IMR-90 (cell line): ENCODE data around the gene OR5B21. TPM values are rescaled to one million over a fixed set of nuclear protein-coding genes. Genes with fewer than 3 reads are reported as not detected.

Source experiments
- ATAC-seq: fragments of 200-7000 bp; cut with Tn5 transposase; 2 replicates; pipeline ENCODE4 v1.9.1; 2020; ENCODE audit warnings: low read depth, mild to moderate bottlenecking, moderate library complexity
- BruUV-seq: library from RNA; stranded (reverse); fragments of 400-500 nt; replicated peaks from 2 replicates; lab custom pipeline; 2021; lab: Mats Ljungman, UMichigan
- CTCF ChIA-PET: fragments of 300-600 bp; formaldehyde crosslinking; extraction: SDS; loops from one replicate; lab custom pipeline; 2021; ENCODE audit warnings: antibody characterized with exemption; lab: Yijun Ruan, JAX
- POLR2A ChIA-PET: fragments of 300-600 bp; sonication (Branson Sonifier 250); formaldehyde crosslinking; loops from one replicate; lab custom pipeline; 2022; ENCODE audit warnings: antibody characterized with exemption; ENCODE audit not compliant: unreplicated experiment; lab: Charles Lee
- DNase-seq: peaks from one replicate; pipeline ENCODE4 v3.0.0; 2013
- H2AFZ ChIP-seq: replicated peaks from 2 replicates; pipeline ENCODE3; 2013; ENCODE audit warnings: low read length, mild to moderate bottlenecking; ENCODE audit not compliant: poor library complexity
- H2AK5ac ChIP-seq: 2 replicates; pipeline ENCODE4 v1.6.1; 2013; ENCODE audit warnings: low read depth, low read length, inconsistent platforms
- H2AK9ac ChIP-seq: replicated peaks from 2 replicates; pipeline ENCODE3; 2013; ENCODE audit warnings: mild to moderate bottlenecking, low read depth, low read length, moderate library complexity; ENCODE audit not compliant: poor library complexity
- H2BK120ac ChIP-seq: 2 replicates; pipeline ENCODE4 v1.6.1; 2013; ENCODE audit warnings: low read depth, low read length, inconsistent platforms
- H2BK15ac ChIP-seq: 3 replicates; pipeline ENCODE4 v1.6.1; 2013; ENCODE audit warnings: low read depth, low read length, inconsistent platforms
- H2BK20ac ChIP-seq: 2 replicates; pipeline ENCODE4 v1.6.1; 2013; ENCODE audit warnings: low read depth, mild to moderate bottlenecking, inconsistent platforms, low read length, moderate library complexity
- H2BK5ac ChIP-seq: 2 replicates; pipeline ENCODE4 v1.6.1; 2013; ENCODE audit warnings: mild to moderate bottlenecking, low read depth, low read length, inconsistent platforms; ENCODE audit not compliant: poor library complexity, severe bottlenecking
- H3K14ac ChIP-seq: replicated peaks from 2 replicates; pipeline ENCODE4 v1.6.1; 2013; ENCODE audit warnings: low read depth, low read length, inconsistent platforms
- H3K18ac ChIP-seq: 2 replicates; pipeline ENCODE4 v1.6.1; 2013; ENCODE audit warnings: low read depth, low read length, control low read depth
- H3K23ac ChIP-seq: 2 replicates; pipeline ENCODE4 v1.6.1; 2013; ENCODE audit warnings: low read depth, low read length, inconsistent platforms
- H3K27ac ChIP-seq: 2 replicates; pipeline ENCODE4 v1.5.1; 2013; ENCODE audit warnings: mild to moderate bottlenecking, control low read depth, low read length; ENCODE audit not compliant: insufficient read depth
- H3K27me3 ChIP-seq: 2 replicates; pipeline ENCODE4 v1.6.1; 2013; ENCODE audit warnings: low read length; ENCODE audit not compliant: control insufficient read depth, insufficient read depth
- H3K36me3 ChIP-seq: 2 replicates; pipeline ENCODE4 v1.6.1; 2013; ENCODE audit warnings: low read length, mixed read lengths; ENCODE audit not compliant: control insufficient read depth, insufficient read depth
- H3K4ac ChIP-seq: 2 replicates; pipeline ENCODE4 v1.6.1; 2013; ENCODE audit warnings: low read depth, low read length, inconsistent platforms
- H3K4me1 ChIP-seq: 2 replicates; pipeline ENCODE4 v1.6.1; 2013; ENCODE audit warnings: low read length, mixed read lengths; ENCODE audit not compliant: control insufficient read depth, insufficient read depth
- H3K4me2 ChIP-seq: 2 replicates; pipeline ENCODE4 v1.6.1; 2013; ENCODE audit warnings: low read depth, mild to moderate bottlenecking, control low read depth, low read length, moderate library complexity
- H3K4me3 ChIP-seq: 2 replicates; pipeline ENCODE4 v1.5.1; 2013; ENCODE audit warnings: low read depth, mild to moderate bottlenecking, control low read depth, low read length, moderate library complexity; ENCODE audit not compliant: insufficient read depth
- H3K56ac ChIP-seq: 2 replicates; pipeline ENCODE4 v1.6.1; 2013; ENCODE audit warnings: low read length, inconsistent platforms; ENCODE audit not compliant: insufficient read depth; ENCODE audit errors: extremely low read depth
- H3K79me1 ChIP-seq, 2 experiments: 2 replicates each; pipeline ENCODE4 v1.6.1; 2013; ENCODE audit warnings: low read length in 2 of 2, inconsistent platforms in 1 of 2, low read depth in 1 of 2
- H3K9ac ChIP-seq: 2 replicates; pipeline ENCODE4 v1.6.1; 2013; ENCODE audit warnings: low read depth, low read length, control low read depth
- H3K9me1 ChIP-seq: 2 replicates; pipeline ENCODE4 v1.6.1; 2013; ENCODE audit warnings: low read length, inconsistent platforms; ENCODE audit not compliant: insufficient read depth
- H3K9me3 ChIP-seq: 2 replicates; pipeline ENCODE4 v1.6.1; 2013; ENCODE audit warnings: low read length; ENCODE audit not compliant: control insufficient read depth, insufficient read depth
- H4K20me1 ChIP-seq: 2 replicates; pipeline ENCODE4 v1.6.1; 2013; ENCODE audit warnings: low read length, inconsistent platforms; ENCODE audit not compliant: insufficient read depth
- H4K5ac ChIP-seq: 2 replicates; pipeline ENCODE4 v1.6.1; 2013; ENCODE audit warnings: mild to moderate bottlenecking, low read depth, low read length, control low read depth
- H4K8ac ChIP-seq, 2 experiments: 2 replicates each; pipeline ENCODE4 v1.6.1; 2013; ENCODE audit warnings: low read depth in 2 of 2, low read length in 2 of 2, control low read depth in 1 of 2, inconsistent platforms in 1 of 2
- H4K91ac ChIP-seq: 2 replicates; pipeline ENCODE4 v1.6.1; 2013; ENCODE audit warnings: low read depth, low read length, inconsistent platforms; ENCODE audit not compliant: insufficient read depth
- CHD1 ChIP-seq: IDR thresholded peaks from 2 replicates; pipeline ENCODE4 v1.6.1; 2012; ENCODE audit warnings: low read depth, low read length, improper control_type of control experiment
- WGBS, 2 experiments: methylation state at CpG; one replicate each; pipeline versions ENCODE4 v1.1.5 to v1.1.7; 2013; ENCODE audit warnings: missing lambda C conversion rate in 2 of 2; ENCODE audit not compliant: insufficient read length in 1 of 2; ENCODE audit errors: extremely low coverage in 2 of 2; 5-methylcytosine and 5-hydroxymethylcytosine counted together
- dilution Hi-C: fragments of 300-500 bp; cut with HindIII; formaldehyde crosslinking; loops from one replicate; pipeline ENCODE4 v1.14.3; 2018; ENCODE audit warnings: low sequenced_read_pairs; ENCODE audit not compliant: unreplicated experiment
- in situ Hi-C: fragments of 300-500 bp; cut with MboI; formaldehyde crosslinking; loops from 3 replicates; pipeline ENCODE4 v1.14.3; 2019; ENCODE audit warnings: low sequenced_read_pairs, inconsistent platforms, mixed read lengths
- intact Hi-C: fragments of 100-400 bp; cut with micrococcal nuclease; formaldehyde crosslinking; loops from 2 replicates; pipeline ENCODE4 v1.10.0; 2022
- polyA plus RNA-seq, 3 experiments: library from polyadenylated mRNA; depleted of rRNA; stranded (reverse); fragments of >200 nt; gene quantifications; 2 replicates each; pipeline ENCODE4 v1.2.3, GENCODE V29; 2012; ENCODE audit warnings: low replicate concordance in 1 of 3
- total RNA-seq: library from RNA; depleted of rRNA; stranded (reverse); fragments of >200 nt; gene quantifications from 2 replicates; pipeline ENCODE4 v1.2.3, GENCODE V29; 2012

The OR5B21 gene
- total and polyA plus RNA-seq, 2 of the 4 experiments (the other 2 are of a cell fraction), result not detected

- Histone ChIP-seq H2AFZ (no peak overlapping the region), H3K27me3 (no peaks in the 10 kb centered on the region), H3K56ac (no peak overlapping the region), H3K36me3 (peaks cover 5% of the 10 kb centered on the region), H3K9me1 (no peaks in the 10 kb centered on the region), H4K8ac (no peak overlapping the region), H3K27ac (no peak overlapping the region), H3K4ac (no peak overlapping the region), H4K91ac (no peak overlapping the region), H2AK5ac (no peak overlapping the region), H2BK120ac (no peak overlapping the region), H3K4me3 (no peak overlapping the region), H3K4me2 (no peak overlapping the region), H2BK20ac (no peak overlapping the region), H3K14ac (no peak overlapping the region), H3K4me1 (no peaks in the 10 kb centered on the region; the same call in 1 of the 2 replicates), H2BK5ac (no peak overlapping the region), H3K18ac (no peak overlapping the region), H3K23ac (no peak overlapping the region), H3K9ac (no peak overlapping the region), H2BK15ac (no peak overlapping the region), H3K79me1 (no peaks in the 10 kb centered on the region), H4K5ac (no peak overlapping the region), H4K20me1 (no peaks in the 10 kb centered on the region), H2AK9ac (no peak overlapping the region), H3K9me3 (no peaks in the 10 kb centered on the region)
- intact Hi-C loops (no loop called here), in situ Hi-C loops (no loop called here), dilution Hi-C loops (no loop called here)
- BruUV-seq, result no TSS peak
- ATAC-seq (no peak), DNase-seq (no peak)
- WGBS, 2 experiments, result 97% methylated on average over 11 of the region's 25 CpGs; no CpG with 5 or more reads in 1 of the 2 experiments
- POLR2A ChIA-PET, result no interaction called here
- CTCF ChIA-PET, result no interaction called here
- TF ChIP-seq CHD1, result no peak
Observed at GRCh38 chr11:58531865-58532341, 24.0 kb upstream of the OR5B21 start.
